NCI-H1417 treated with DMSO at 0.1 percent for 48 hours (cell line): Measurements from ENCODE around the gene FAP.

ENCODE experiments used
- DNase-seq: peaks from one replicate; lab custom pipeline; 2025; lab: John Stamatoyannopoulos, UW

Gene FAP, protein sequence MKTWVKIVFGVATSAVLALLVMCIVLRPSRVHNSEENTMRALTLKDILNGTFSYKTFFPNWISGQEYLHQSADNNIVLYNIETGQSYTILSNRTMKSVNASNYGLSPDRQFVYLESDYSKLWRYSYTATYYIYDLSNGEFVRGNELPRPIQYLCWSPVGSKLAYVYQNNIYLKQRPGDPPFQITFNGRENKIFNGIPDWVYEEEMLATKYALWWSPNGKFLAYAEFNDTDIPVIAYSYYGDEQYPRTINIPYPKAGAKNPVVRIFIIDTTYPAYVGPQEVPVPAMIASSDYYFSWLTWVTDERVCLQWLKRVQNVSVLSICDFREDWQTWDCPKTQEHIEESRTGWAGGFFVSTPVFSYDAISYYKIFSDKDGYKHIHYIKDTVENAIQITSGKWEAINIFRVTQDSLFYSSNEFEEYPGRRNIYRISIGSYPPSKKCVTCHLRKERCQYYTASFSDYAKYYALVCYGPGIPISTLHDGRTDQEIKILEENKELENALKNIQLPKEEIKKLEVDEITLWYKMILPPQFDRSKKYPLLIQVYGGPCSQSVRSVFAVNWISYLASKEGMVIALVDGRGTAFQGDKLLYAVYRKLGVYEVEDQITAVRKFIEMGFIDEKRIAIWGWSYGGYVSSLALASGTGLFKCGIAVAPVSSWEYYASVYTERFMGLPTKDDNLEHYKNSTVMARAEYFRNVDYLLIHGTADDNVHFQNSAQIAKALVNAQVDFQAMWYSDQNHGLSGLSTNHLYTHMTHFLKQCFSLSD

GRCh38 chr2:162243294-162243693, at the start of gene FAP:
Gene FAP, minus strand, starts transcription at chr2:162243445. Its CDS starts 118 bp downstream, at chr2:162243327.
- DNase-seq = no peak

- no peak for DNase-seq
Measured at GRCh38 chr2:162291748-162292147, 48.5 kb upstream of the FAP start.

DNA sequence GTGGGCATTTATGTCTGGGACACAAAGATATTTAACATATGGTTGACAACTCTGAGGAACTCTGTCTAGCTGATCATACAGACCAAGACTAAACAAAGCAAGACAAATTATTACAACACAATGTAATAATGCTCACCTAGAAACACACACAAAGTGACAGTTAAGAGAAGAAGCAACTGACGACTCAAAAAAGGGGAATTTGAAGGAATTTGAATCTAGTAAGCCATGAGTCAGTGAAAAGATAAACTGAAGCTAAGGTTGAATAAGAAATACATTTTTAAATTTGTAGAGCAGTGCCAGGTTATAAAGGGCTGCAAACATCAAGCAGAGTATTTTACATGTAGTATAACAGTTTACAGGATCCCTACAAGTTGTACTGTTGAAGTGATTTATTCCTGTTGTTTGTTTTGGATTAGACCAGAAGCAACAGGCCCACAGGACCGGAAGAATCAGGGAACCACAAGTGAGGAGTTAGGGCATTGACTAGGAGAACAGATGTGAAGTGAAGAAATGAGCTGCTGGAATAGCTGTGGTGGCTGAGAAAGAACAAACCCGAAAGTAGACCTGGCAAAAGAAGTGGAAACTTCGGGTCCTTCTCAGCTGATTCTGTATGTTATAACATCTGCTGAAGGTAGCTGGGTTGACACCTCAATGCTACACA, 39.6 kb upstream of the FAP start:
- no peak for DNase-seq

DNA sequence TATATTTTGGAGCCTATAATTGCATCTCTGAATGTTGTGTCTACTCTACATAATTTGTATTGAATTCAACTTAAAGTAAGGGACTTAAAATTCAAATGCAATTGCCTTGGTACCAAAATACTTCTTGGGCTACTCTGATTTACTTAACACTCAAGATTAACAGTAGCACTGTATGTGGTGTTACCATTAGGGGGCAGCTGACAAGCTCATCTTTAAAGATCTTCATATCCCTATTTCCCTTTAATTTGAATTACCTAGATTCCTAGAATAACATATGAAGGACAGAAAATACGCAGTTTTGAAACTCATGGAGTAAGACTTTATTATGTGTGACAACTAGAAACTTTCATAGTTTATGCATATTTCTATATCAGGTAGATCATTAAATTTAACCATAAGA, 37.4 kb upstream of the FAP start:
- DNase-seq = no peak

DNA sequence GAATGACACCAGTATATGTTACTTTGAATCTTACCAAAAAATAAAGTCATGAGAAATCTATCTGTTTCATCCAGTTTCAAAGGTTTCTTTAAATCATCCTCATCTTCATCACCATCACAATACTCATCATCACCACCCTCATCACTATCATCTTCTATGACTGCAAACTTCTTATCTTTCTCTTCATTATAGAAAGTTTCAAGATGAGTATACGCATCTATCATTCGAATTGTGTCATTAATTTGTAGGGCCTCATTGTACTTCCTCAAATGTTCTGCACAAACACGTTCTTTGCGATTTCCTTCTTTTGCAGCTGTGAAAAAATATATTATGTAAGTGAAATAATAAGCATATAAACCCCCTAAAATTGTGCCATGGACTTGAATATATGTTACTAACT, 34.1 kb upstream of the FAP start:
- DNase-seq = no peak

- DNase-seq = no peak
Measured at GRCh38 chr2:162267996-162268395, 24.8 kb upstream of the FAP start.

GRCh38 chr2:162267496-162267895, 24.3 kb upstream of the FAP start:
- DNase-seq = no peak

DNA sequence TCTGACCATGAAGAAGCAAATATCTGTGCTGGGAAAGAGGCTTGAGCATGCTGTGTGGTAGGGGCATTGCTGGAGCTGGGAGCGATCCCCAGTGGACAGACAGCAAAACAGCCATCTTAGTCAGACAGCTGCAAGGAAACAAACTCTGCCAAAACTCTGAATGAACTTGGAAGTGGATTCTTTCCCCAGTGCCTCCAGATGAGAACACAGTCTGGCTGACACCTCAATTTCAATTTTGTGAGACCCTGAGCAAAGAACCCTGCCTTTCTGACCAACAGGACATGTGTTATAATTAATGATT, 23.2 kb upstream of the FAP start:
- no peak for DNase-seq

- DNase-seq = no peak
Measured at GRCh38 chr2:162265666-162266459, 22.6 kb upstream of the FAP start.

- DNase-seq = no peak
Measured at GRCh38 chr2:162261032-162261945, 18.0 kb upstream of the FAP start.

DNA sequence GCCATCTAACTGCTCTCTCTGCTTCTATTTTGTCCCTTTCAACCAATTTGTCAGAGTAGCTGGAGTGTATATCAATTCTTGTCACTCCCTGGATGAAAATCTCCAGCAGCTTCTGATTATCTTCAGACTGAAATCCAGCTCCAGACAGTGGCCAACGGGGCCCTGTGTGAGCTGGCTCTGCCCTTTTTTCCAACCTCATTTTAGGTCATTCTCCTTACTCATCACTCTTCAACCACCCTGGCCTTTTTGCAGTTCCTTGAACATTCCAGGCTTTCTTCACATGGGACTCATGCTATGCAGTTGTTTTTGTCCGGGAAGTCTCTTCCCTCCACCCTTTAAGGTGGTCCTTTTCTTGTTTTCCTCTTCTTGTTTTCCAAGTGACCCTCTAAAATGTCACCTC, 15.4 kb upstream of the FAP start:
- no peak for DNase-seq

- no peak for DNase-seq
Measured at GRCh38 chr2:162258169-162258568, 14.9 kb upstream of the FAP start.

DNA sequence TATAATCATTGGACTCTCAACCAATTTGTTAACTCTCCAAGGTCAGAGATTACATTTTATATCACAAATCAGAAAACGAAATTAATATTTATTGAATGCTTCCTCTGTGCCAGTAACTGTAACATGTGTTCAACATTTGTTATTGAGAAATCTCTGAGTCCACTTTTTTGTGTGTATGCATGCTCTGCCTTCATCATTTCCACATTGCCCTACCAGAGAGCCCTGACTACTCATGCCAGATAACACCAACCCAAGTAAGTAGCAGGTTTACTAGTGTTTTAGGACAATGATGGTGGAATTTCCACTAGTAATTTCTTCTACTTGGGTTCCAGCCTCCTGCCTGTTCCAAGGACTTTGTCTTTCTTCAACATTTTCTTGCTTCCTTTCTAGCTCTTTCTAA, 14.2 kb upstream of the FAP start:
- DNase-seq = no peak

DNA sequence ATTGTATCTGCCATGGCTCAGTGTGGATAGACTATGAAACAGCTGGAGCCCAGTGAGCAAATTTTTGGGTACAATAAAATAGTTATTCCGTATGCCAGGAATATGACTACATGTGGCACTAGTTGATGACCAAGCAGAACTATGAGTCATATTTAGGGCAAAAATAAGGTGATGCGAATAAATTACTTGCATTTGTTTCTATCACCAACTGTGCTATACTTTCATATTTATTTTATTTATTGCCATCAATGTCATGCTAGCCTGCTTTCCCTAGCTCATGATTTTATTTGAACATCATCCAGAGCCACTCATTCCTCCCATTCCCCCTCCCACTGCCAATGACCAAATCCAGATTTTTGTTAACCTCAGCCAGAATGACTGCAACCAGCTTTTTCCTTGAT, 13.3 kb upstream of the FAP start:
- no peak for DNase-seq

DNA sequence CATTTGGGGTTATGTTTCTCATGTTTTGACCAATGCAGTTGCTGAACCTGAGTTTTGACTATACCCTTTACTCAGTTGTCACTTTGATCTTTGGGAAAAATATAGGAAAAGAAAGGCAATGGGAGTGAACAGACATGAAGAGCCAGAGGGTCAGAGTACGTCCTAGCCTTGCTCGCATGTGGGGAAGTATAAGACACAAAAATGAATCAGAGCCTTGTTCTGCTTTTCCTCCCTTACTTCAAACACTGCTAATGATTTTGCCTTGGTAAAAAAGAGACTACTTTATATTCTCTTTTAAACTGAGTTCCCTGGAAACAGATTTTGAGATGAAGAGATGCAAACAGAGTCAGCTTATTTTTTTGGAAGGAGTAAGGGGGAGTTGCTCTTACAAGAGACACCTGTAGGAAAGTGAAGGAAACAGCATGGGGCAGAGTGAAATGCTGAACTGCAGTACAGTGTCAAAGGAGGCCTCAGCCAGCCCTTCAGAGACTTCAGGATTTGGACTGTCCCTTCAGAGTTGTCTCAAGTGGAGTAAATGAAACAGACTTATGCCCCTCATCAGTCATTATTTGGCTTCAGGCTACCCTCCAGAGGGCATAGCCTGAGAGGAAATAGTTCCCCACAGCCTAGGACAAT, 11.1 kb upstream of the FAP start:
- DNase-seq = no peak

GRCh38 chr2:162253435-162253834, 10.2 kb upstream of the FAP start:
- DNase-seq = no peak

DNA sequence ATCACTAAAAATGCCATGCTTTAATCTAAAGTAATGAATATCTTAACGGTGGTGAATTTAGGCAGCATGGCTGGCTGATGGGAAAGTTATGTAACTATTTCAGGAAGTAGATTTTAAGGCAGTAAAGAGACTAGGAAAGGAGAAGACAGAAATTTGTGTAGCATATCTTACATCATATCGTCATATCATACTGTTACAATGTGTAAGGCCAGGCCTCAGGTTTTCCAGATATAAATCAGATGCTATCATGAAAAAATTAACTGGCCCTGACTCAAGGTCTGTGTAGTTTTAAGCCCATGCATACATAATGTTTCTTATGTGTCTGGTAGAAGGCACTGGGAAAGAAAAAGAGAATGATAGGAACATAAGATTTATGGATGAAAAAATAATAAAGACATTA, 8.9 kb upstream of the FAP start:
- no peak for DNase-seq

DNA sequence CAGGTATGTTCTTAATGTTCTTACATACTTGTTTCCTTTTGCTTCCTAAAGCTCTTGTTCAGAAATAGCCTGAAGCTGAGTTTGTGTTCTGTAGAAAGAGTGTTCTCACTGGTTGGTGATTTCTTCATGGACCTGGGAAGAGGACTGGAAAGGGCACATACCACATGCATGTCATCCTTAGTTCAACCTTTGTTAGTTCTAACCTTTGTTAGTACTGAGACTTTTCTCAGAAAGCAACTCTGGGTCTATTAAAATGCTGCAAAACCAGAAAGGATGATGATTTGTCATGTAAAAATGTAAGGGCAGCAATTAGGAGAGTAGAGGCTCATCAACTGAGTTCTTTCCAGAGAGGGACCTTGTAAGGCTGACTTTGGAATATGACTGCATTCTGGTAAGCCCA, 2.5 kb upstream of the FAP start:
- no peak for DNase-seq

DNA sequence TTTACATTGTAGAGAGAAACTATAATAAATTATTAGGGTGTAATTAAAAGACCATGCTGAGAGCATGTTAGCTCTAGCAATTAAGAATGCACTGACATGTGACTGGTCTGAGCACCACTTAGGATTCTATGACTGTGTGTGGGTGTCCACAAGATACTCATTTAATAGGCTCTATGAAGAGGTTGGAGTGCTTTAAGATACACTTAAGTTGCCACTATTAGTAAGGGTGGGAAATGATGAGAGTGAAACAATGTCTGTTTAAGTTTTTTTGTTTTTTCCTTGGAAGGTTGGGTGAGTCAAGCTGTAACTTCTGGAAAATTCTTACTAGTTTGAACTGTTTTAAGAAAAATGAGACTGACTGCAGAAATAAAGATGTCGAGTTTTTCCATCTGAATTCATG, 1.8 kb upstream of the FAP start:
- no peak for DNase-seq

- no peak for DNase-seq
Measured at GRCh38 chr2:162244541-162245031, 1.3 kb upstream of the FAP start.

DNA sequence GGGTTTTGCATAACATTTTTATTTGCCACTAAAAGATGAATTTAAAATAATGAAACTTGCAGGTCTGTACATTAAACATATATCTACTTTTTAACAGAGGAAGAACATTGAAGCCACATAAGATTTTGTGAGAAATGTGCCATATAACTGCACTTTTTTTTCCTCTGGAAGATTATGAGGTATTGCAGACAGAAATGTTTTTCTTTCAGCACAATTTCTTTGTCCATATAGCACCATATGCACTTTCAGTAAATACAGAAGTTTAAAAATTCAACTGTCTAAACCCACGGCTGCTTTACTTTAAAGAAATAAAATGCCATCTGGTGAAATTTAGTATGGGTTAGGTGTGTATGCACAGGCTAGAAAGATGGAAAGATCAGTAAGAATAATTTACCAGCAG, 470 bp upstream of the FAP start:
- no peak for DNase-seq
